Tibial artery (tissue), 4 donors: ENCODE data around the gene KAT7.
A peak's percentile ranks its signal among the peaks of the same experiment; 100 is the strongest.

Source experiments
- DNase-seq, 2 donors: peaks; one replicate each; pipeline ENCODE4 v3.0.0-alpha.2; 2019
- H3K27ac ChIP-seq, 2 donors: fragments of 200-600 bp; sonication (generic) in 1 of 2; 1 replicate in 1 of 2; 2 replicates in 1 of 2; pipeline ENCODE4 v1.5.1; 2018 to 2019; ENCODE audit warnings: mild to moderate bottlenecking in 1 of 2
- H3K27me3 ChIP-seq, 2 donors: fragments of 200-600 bp; sonication (generic) in 1 of 2; one replicate each; pipeline versions ENCODE4 v1.5.1 to v1.6.0; 2016 to 2019
- H3K36me3 ChIP-seq, 3 donors: fragments of 200-600 bp; sonication (generic) in 2 of 3; one replicate each; pipeline ENCODE4 v1.5.1; 2016 to 2019; ENCODE audit warnings: mild to moderate bottlenecking in 2 of 3
- H3K4me1 ChIP-seq, 4 donors: fragments of 200-600 bp; sonication (generic) in 2 of 4; 1 replicate in 3 of 4; 2 replicates in 1 of 4; pipeline ENCODE4 v1.5.1; 2016 to 2019
- H3K4me3 ChIP-seq, 2 donors: fragments of 200-600 bp; sonication (generic) in 1 of 2; 1 replicate in 1 of 2; 2 replicates in 1 of 2; pipeline ENCODE4 v1.5.1; 2018 to 2019; ENCODE audit warnings: mild to moderate bottlenecking in 2 of 2
- H3K9me3 ChIP-seq, 3 donors: fragments of 200-600 bp; sonication (generic) in 1 of 3; one replicate each; pipeline ENCODE4 v1.5.1; 2016 to 2019
- CTCF ChIP-seq, 2 experiments: fragments of 200-600 bp in 1 of 2; fragments of 450-650 bp in 1 of 2; IDR thresholded peaks; one replicate each; pipeline ENCODE4 v1.5.1; 2017 to 2019; ENCODE audit warnings: antibody characterized with exemption in 2 of 2, mild to moderate bottlenecking in 1 of 2, moderate library complexity in 1 of 2
- intact Hi-C: fragments of 100-400 bp; cut with DNase I; formaldehyde crosslinking; loops from one replicate; pipeline ENCODE4 v1.15.0; 2023; ENCODE audit warnings: low total_unique reads

The KAT7 gene

GRCh38 chr17:49829026-49829425 lies 40.5 kb downstream of the KAT7 start:
- H3K27ac ChIP-seq: peak overlapping the region; percentile 34 to 45
- TF ChIP-seq CTCF (IDR thresholded peaks at IDR 0.05): no peak
- H3K36me3 ChIP-seq: peaks cover 47 to 82% (median 77%) of the 10 kb centered on the region in 3 donors
- H3K4me3 ChIP-seq: no peak overlapping the region
- H3K9me3 ChIP-seq: no peaks in the 10 kb centered on the region
- no peak for DNase-seq
- no peaks in the 10 kb centered on the region for H3K27me3 ChIP-seq
- H3K4me1 ChIP-seq: peaks cover 0 to 40% (median 16%) of the 10 kb centered on the region in 4 donors
- intact Hi-C loops: no loop called here

GRCh38 chr17:49830605-49831004 lies 42.1 kb downstream of the KAT7 start:
- peak overlapping the region in 1 of 2 donors; percentile 35 for H3K27ac ChIP-seq
- TF ChIP-seq CTCF (IDR thresholded peaks at IDR 0.05): no peak
- no peak for DNase-seq
- H3K4me1 ChIP-seq: peaks cover 0 to 51% (median 27%) of the 10 kb centered on the region in 4 donors
- no peaks in the 10 kb centered on the region for H3K9me3 ChIP-seq
- intact Hi-C loops: no loop called here
- H3K36me3 ChIP-seq: peaks cover 42 to 74% (median 69%) of the 10 kb centered on the region in 3 donors
- H3K4me3 ChIP-seq: no peak overlapping the region
- H3K27me3 ChIP-seq: no peaks in the 10 kb centered on the region

- no peak overlapping the region for H3K27ac ChIP-seq
- peaks cover 0 to 66% (median 43%) of the 10 kb centered on the region in 4 donors for H3K4me1 ChIP-seq
- intact Hi-C loops: no loop called here
- H3K4me3 ChIP-seq: no peak overlapping the region
- H3K27me3 ChIP-seq: no peaks in the 10 kb centered on the region
- H3K36me3 ChIP-seq: peaks cover 18 to 56% (median 45%) of the 10 kb centered on the region in 3 donors
- H3K9me3 ChIP-seq: no peaks in the 10 kb centered on the region
- no peak for DNase-seq
- no peak for TF ChIP-seq CTCF (IDR thresholded peaks at IDR 0.05)
These were observed 44.5 kb downstream of the KAT7 start for GRCh38 chr17:49832840-49833599.

GRCh38 chr17:49834118-49834743 lies 45.8 kb downstream of the KAT7 start:
- Histone ChIP-seq H3K36me3 (peaks cover 17 to 55% (median 37%) of the 10 kb centered on the region in 3 donors), H3K4me1 (peaks cover 0 to 56% (median 38%) of the 10 kb centered on the region in 4 donors)
- no peak for DNase-seq

GRCh38 chr17:49835472-49835871 lies 47.0 kb downstream of the KAT7 start:
- intact Hi-C loops: no loop called here
- peak overlapping the region; percentile 73 to 74 for H3K27ac ChIP-seq
- H3K36me3 ChIP-seq: peaks cover 17 to 47% (median 32%) of the 10 kb centered on the region in 3 donors

More at GRCh38 chr17:49834118-49834743, 45.8 kb downstream of the KAT7 start:
- peak overlapping the region in 1 of 2 donors; percentile 73 for H3K27ac ChIP-seq
- no peak for TF ChIP-seq CTCF (IDR thresholded peaks at IDR 0.05)
- no peak overlapping the region for H3K4me3 ChIP-seq
- intact Hi-C loops: no loop called here
- no peaks in the 10 kb centered on the region for H3K9me3 ChIP-seq
- no peaks in the 10 kb centered on the region for H3K27me3 ChIP-seq

More at GRCh38 chr17:49835472-49835871, 47.0 kb downstream of the KAT7 start:
- Histone ChIP-seq H3K9me3 (no peaks in the 10 kb centered on the region), H3K27me3 (no peaks in the 10 kb centered on the region), H3K4me3 (no peak overlapping the region), H3K4me1 (peaks cover 0 to 51% (median 34%) of the 10 kb centered on the region in 4 donors)
- TF ChIP-seq CTCF (IDR thresholded peaks at IDR 0.05): no peak
- peak in 1 of 2 donors; percentile 77 for DNase-seq
